ENCODE data around the gene TOLLIP.

DNA sequence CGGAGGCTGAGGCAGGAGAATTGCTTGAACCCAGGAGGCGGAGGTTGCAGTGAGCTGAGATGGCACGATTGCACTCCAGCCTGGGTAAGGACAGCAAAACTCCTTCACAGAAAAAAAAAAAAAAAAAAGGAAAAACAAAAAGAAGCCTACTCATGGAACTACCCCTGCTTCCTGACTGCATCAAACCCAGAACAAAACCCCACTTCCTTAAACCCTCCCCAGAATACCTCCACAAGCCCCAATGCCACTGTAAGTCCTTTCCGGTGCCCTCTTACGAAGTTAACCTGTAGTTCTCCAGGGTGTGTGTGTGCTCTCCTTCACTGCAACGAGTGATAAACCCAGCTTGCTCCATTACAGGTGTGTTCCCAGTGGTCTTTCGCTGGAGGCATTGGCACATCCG lies 8.6 kb upstream of the TOLLIP start:
- TF ChIP-seq, protein P1, sequence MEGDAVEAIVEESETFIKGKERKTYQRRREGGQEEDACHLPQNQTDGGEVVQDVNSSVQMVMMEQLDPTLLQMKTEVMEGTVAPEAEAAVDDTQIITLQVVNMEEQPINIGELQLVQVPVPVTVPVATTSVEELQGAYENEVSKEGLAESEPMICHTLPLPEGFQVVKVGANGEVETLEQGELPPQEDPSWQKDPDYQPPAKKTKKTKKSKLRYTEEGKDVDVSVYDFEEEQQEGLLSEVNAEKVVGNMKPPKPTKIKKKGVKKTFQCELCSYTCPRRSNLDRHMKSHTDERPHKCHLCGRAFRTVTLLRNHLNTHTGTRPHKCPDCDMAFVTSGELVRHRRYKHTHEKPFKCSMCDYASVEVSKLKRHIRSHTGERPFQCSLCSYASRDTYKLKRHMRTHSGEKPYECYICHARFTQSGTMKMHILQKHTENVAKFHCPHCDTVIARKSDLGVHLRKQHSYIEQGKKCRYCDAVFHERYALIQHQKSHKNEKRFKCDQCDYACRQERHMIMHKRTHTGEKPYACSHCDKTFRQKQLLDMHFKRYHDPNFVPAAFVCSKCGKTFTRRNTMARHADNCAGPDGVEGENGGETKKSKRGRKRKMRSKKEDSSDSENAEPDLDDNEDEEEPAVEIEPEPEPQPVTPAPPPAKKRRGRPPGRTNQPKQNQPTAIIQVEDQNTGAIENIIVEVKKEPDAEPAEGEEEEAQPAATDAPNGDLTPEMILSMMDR (IDR thresholded peaks at IDR 0.05), result no peak
- TF ChIP-seq POLR2AphosphoS5 (IDR thresholded peaks at IDR 0.05), result no peak

Data from stomach (tissue), 4 donors.